GM21390 (cell line): ENCODE results near the gene ATRAID.
A peak's percentile ranks its signal among the peaks of the same experiment; 100 is the strongest.

Experiments used
- ATAC-seq: cut with Tn5 transposase; IDR thresholded peaks from one replicate; pipeline ENCODE4 v1.9.1; 2021; ENCODE audit not compliant: unreplicated experiment

ATRAID gene

DNA sequence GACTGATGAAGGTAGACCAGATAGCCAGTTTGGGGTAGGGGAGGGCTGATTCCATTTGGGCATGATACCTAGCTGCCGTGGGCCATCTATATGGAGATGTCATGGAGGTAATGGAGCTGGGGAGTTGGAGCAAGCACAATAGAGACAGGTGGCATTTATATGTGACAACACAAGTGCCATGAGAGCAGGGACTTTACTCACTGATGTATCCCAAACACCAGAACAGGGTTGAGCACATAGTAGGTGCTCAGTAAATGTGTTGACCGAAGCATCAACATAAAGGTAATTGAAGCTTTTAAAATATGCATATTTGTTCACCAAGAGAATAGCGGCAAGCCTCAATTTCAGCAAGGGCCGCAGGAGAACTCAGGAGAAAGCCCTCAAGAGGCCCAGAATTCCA lies 36.1 kb downstream of the ATRAID start:
- ATAC-seq, result no peak

- ATAC-seq, result no peak
These were observed 37.5 kb downstream of the ATRAID start for GRCh38 chr2:27249159-27249890.

GRCh38 chr2:27249891-27250651 lies 38.2 kb downstream of the ATRAID start:
- no peak for ATAC-seq

- no peak for ATAC-seq
These were observed 39.0 kb downstream of the ATRAID start for GRCh38 chr2:27250652-27251379.

- no peak for ATAC-seq
These were observed 39.9 kb downstream of the ATRAID start for GRCh38 chr2:27251766-27252165.

DNA sequence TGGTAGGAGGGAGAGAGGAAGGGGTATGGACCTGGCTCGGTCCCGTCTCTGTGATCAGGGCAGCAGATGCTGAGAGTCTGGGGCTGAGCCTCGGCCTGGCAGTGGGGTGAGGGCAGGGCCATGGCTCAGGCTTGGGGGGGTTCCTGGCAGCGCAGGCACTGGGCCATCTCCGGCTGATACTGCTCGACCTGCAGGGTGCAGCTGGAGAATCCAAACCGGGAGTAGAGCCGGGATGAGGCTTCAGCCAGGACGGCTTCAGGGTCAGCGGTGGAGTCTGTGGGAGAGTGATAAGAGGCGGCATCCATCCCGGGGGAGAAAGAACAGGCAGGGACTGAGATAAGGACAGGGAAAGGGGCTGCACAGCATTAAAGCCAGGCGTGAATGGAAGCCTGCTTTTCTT lies 43.3 kb downstream of the ATRAID start:
- ATAC-seq, result no peak

GRCh38 chr2:27255660-27256059 lies 43.8 kb downstream of the ATRAID start:
- ATAC-seq, result no peak

DNA sequence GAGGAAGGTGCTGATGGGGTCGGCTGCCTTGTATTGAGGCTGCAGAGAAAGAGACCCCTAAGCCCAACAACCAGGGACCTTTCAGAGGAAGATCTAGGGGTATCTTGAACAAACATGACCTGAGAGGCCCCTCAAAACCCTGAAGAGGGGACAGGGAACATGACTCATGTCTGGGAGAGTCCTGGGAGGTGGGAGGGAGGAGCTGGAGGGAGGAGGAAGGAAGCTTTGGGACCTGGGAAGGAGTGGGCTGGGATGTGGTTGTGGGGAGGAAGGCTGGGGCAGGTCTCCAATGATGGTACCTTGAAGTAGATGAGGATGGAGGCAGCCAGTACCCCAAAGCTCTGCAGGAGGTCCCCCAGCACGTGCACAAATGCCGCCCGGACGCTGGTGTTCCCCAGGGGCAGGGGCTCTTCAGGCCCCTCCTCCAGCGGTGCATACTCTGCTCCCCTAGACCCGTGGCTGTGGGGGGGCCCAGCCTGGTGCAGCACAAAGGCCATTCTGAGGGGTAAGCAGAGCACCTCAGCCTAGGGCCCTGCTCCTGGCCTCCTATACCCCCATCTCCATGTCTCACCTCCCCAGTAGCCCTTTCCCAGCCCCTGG lies 45.1 kb downstream of the ATRAID start:
- ATAC-seq, result no peak

GRCh38 chr2:27258051-27258450 lies 46.2 kb downstream of the ATRAID start:
- ATAC-seq, result no peak

DNA sequence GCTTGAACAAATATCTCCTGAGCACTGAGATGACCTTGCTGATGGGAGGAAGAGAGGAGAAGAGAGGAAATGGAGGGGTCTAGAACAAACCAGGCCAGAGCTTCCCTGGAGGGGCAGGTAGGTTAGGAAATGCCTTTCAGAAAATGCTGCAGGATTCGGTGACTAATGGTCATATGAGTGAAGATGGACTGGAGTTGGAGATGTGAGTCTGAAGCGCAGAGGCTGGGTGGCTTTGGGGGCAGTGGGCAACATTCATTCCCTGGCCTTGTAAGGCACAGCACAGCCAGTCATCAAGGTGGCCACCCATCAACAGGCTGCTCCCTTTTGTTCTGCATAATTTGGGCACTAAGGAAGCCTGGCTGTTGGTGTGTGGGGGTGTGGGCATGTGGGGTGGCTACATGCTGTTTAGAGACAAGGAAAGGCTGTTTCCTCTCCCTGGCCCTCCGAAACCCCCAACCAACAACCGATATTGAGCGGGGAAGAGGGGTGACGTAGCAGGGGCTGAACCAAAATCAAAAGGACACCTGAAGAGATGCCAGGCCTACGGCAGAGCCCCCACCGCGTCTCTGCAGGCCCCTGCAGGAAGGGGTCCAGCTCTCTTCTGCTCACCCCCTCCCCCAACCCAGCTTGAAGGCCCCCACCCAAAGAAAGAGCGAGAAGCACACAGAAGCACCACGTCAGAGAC lies 49.5 kb downstream of the ATRAID start:
- no peak for ATAC-seq

- no peak for ATAC-seq
These were observed 50.1 kb downstream of the ATRAID start for GRCh38 chr2:27261926-27262298.

GRCh38 chr2:27262379-27263286 lies 50.8 kb downstream of the ATRAID start, which contains the start of gene SLC30A3:
Gene SLC30A3 (minus strand): TSS chr2:27263047. CDS start chr2:27262906, 141 bp downstream.
- ATAC-seq, result peak; percentile 51

- no peak for ATAC-seq
These were observed 51.7 kb downstream of the ATRAID start for GRCh38 chr2:27263287-27264252.

GRCh38 chr2:27264253-27264752 lies 52.5 kb downstream of the ATRAID start:
- ATAC-seq, result no peak

GRCh38 chr2:27264753-27265535 lies 53.1 kb downstream of the ATRAID start:
- ATAC-seq, result no peak

- ATAC-seq, result no peak
These were observed 53.7 kb downstream of the ATRAID start for GRCh38 chr2:27265536-27265870.
